GM20431 (cell line): ENCODE measurements around the gene KIAA1217.

Experiments used
- in situ Hi-C: fragments of 300-500 bp; cut with MseI, MboI; formaldehyde crosslinking; loops from one replicate; pipeline ENCODE4 v1.15.0; 2020; ENCODE audit warnings: low sequenced_read_pairs; ENCODE audit not compliant: unreplicated experiment

Gene KIAA1217

GRCh38 chr10:24385776-24386175, 176.8 kb downstream of the KIAA1217 start:
- in situ Hi-C loops: no loop called here

DNA sequence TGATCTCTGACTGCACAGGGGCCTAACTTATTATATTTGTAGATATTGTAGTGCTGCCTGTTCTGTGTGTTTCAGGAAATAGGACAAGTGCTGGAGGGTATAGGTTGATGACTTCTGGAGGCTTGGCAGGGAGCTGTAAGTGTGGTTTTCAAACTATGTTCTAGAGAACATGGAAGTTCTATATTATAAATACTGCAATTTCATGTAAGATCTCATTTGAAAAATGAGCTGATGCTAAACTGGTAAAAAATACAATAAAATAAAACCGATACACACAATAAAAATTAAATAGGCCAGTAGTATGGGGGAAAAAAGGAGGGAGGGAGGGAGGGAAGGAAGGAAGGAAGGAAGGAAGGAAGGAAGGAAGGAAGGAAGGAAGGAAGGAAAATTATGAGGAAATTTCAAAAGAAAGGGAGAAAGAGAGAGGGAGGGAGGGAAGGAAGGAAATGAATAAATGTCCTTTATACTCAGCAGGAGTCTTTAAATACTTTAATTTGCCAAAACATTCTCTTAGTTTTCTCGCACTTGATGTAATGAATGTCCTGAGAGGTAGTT, 181.3 kb downstream of the KIAA1217 start:
- in situ Hi-C loops: no loop called here

GRCh38 chr10:24390746-24391145, 181.8 kb downstream of the KIAA1217 start:
- in situ Hi-C loops: no loop called here

GRCh38 chr10:24393201-24393600, 184.3 kb downstream of the KIAA1217 start:
- in situ Hi-C loops: no loop called here

- in situ Hi-C loops: no loop called here
Measured at GRCh38 chr10:24394461-24395190, 185.7 kb downstream of the KIAA1217 start.

GRCh38 chr10:24396396-24396795, 187.5 kb downstream of the KIAA1217 start:
- in situ Hi-C loops: no loop called here

DNA sequence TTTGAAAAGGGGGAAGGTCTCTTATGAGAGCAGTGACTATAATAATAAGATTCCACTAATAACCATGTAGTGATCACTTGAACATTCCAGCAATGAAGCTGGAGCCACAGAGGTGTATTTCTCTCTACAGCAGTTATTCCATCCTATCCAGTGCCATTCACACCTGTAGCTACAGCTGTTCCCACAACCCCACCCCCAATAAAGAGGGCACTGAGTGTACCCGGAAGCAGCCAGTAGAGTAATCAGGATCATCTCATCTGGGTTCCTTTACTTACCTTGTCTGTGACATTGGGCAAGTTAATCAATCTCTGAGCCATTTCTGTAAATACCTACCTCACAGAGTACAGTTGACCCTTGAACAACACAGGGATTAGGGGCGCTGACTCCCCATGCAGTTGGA, 188.7 kb downstream of the KIAA1217 start:
- in situ Hi-C loops: no loop called here

DNA sequence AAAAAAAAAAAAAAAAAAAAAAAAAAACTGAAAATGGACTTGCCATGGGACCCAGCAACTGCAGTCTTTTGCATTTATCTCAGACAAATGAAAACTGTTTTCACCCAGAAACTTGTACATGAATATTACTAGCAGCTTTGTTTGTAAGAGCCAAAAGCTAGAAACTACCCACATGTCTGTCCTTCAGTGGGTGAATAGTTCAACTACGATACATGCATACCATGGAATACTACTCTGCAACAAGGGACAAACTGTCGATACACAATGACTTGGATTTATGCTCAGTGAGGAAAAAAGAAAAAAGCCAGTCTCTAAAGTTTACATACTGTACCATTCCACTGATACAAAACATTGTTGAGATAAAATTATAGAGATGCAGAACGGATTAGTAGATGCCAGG, 195.6 kb downstream of the KIAA1217 start:
- in situ Hi-C loops: no loop called here

- in situ Hi-C loops: no loop called here
Measured at GRCh38 chr10:24405635-24406034, 196.7 kb downstream of the KIAA1217 start.

GRCh38 chr10:24406809-24407483, 198.0 kb downstream of the KIAA1217 start:
- in situ Hi-C loops: no loop called here

GRCh38 chr10:24407928-24408327, 199.0 kb downstream of the KIAA1217 start:
- in situ Hi-C loops: no loop called here

- in situ Hi-C loops: no loop called here
Measured at GRCh38 chr10:24408365-24408764, 199.4 kb downstream of the KIAA1217 start.

DNA sequence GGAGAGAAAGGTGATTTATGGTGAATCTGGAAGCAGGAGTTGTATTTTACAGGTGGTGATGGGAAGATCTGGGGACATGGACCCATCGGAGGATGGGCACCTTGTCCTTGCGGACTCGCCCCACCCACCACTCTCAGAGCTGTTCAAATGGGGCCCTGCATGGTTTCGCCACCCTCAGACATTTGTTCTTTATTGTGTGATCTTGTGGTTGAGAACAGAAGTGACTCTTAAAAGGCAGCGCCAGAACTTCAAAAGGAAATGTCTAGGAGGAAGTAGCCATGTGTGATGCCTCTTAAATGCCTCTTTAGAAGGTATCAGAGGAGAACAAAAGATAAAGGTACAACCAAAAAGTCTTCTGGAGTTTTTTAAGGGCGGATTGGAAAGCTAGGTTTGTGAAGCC, 205.7 kb downstream of the KIAA1217 start:
- in situ Hi-C loops: no loop called here

DNA sequence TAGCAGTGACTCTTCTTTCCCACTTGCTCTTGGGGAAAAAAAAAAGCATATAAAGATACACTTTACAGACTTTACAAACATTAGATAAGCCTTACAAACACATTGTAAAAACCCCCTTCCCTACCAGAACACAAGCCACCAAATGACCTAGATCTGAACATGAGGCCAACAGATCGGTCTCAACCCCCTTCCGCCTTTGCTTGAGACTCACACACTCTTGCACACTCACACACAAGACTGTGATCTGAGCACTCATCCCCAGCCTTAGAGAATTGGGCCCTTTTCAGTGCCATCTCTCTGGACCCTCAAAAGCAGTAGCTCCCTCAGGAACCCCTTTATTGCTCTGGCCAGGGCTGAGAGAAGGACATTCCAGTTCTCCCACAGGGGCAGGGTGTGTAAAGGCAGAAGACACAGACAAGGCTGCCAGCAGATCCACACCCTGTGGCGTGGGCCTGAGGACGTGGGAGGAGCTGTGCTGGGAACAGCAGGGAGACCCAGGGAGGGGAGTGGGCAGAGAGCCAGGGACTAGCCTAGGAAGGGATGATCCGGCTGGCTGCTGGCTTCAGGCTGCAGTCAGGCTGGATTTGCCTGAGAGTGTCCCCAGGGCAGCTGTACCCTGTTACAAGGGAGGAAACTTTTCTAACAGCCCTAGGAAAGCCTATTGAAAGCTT, 206.7 kb downstream of the KIAA1217 start:
- in situ Hi-C loops: no loop called here

DNA sequence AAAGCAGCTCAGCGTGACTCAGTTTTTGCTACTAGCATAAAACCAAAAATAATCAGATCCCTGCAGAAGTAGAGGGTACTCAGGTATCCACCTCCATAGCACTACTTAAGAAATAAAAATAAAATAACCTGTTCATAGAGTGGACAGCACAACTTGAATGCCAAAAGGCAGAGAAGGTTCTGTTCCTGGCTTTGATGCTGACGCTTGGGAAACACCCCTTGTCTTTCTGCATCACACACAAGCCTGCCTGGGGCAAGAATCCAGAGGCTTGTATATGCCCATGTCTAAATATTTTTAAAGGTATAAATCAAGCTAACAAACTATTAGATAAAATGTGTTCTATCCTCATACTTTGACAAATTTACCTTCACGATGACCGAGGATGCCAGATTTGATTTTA, 207.3 kb downstream of the KIAA1217 start:
- in situ Hi-C loops: no loop called here

DNA sequence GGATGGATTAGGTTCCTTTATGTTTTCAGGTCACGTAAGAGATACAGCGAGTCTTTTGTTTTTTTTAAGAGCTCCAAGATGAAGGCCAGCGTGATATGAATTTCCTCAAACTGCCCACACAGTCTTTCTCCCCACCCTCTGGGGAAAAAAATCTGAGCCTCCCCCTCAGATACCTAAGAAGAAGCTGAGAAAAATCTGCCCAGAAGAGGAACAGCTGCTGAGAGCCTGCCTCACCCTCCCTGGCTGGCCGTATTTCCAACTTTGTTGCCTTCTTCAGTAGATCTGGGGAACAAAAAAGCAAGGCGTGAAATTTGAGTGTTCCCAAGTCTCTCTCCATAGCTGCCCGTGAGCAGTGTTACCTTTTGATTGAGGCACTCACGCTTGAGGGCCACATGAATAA, 208.1 kb downstream of the KIAA1217 start:
- in situ Hi-C loops: no loop called here

DNA sequence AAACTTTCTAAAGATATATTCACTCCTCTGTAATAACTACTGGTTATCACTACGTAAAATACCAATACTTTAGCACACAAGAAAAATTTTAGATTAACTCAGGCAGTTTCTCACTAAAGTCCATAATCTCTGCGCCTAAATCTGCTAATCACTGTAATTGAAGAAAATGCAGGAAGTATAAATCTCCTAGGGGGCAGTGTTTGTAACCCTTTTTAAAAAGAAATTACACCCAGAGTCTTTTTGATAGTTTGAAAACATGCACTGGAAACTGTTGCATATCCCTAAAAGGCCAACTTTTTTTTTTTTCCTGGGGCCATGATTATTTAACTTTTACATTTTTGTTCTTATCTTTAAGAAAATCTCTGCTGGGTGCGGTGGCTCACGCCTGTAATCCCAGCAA, 209.6 kb downstream of the KIAA1217 start:
- in situ Hi-C loops: no loop called here

DNA sequence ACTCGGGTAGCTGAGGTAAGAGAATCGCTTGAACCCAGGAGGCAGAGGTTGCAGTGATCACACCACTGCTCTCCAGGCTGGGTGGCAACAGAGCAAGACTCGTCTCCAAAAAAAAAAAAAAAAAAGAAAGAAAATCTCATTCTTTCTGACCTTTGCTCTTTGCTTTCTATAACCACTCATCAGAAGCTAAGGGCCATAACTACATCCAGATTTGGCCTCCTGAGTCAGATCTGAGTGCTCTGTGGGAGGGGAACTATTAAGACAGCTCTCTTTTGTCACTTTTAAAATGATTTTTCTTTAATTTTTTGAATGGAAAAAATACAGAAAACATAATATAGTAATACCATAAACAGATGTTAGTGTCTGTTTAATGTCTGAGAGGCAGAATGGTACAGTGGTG, 210.1 kb downstream of the KIAA1217 start:
- in situ Hi-C loops: no loop called here

DNA sequence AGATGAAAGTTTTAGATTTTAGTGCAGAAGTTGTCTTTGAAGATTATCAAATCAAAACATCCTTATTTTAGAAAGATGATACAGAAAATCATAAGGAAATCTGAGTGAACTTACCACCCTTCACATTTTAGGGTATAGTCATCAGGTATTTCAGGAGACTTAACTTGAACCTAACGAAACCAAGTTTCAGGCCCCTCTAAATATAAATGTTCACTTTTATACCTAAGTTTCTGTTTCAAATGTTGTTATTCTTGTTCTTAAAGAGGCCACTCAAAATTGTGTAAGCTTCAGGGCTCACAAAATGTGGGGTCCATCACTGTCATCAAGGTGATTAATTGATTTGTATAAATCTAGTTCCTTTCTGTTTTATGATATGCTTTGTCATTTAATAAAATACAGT, 216.2 kb downstream of the KIAA1217 start:
- in situ Hi-C loops: no loop called here

- in situ Hi-C loops: no loop called here
Measured at GRCh38 chr10:24427678-24428409, 218.9 kb downstream of the KIAA1217 start.
